GM19099 (cell line): ENCODE data around the gene HERC2.
"Not testable (repeated sequence)": the region's sequence is repeated elsewhere in the genome, so short reads cannot be mapped to it uniquely, and the experiment has no call there.

Experiments
- POLR2A ChIP-seq: IDR thresholded peaks from 3 replicates; pipeline ENCODE4 v1.6.1; 2011; ENCODE audit warnings: low read depth; ENCODE audit not compliant: insufficient read length; ENCODE audit errors: extremely low read depth

HERC2 gene, protein sequence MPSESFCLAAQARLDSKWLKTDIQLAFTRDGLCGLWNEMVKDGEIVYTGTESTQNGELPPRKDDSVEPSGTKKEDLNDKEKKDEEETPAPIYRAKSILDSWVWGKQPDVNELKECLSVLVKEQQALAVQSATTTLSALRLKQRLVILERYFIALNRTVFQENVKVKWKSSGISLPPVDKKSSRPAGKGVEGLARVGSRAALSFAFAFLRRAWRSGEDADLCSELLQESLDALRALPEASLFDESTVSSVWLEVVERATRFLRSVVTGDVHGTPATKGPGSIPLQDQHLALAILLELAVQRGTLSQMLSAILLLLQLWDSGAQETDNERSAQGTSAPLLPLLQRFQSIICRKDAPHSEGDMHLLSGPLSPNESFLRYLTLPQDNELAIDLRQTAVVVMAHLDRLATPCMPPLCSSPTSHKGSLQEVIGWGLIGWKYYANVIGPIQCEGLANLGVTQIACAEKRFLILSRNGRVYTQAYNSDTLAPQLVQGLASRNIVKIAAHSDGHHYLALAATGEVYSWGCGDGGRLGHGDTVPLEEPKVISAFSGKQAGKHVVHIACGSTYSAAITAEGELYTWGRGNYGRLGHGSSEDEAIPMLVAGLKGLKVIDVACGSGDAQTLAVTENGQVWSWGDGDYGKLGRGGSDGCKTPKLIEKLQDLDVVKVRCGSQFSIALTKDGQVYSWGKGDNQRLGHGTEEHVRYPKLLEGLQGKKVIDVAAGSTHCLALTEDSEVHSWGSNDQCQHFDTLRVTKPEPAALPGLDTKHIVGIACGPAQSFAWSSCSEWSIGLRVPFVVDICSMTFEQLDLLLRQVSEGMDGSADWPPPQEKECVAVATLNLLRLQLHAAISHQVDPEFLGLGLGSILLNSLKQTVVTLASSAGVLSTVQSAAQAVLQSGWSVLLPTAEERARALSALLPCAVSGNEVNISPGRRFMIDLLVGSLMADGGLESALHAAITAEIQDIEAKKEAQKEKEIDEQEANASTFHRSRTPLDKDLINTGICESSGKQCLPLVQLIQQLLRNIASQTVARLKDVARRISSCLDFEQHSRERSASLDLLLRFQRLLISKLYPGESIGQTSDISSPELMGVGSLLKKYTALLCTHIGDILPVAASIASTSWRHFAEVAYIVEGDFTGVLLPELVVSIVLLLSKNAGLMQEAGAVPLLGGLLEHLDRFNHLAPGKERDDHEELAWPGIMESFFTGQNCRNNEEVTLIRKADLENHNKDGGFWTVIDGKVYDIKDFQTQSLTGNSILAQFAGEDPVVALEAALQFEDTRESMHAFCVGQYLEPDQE (N-terminal part only)

DNA sequence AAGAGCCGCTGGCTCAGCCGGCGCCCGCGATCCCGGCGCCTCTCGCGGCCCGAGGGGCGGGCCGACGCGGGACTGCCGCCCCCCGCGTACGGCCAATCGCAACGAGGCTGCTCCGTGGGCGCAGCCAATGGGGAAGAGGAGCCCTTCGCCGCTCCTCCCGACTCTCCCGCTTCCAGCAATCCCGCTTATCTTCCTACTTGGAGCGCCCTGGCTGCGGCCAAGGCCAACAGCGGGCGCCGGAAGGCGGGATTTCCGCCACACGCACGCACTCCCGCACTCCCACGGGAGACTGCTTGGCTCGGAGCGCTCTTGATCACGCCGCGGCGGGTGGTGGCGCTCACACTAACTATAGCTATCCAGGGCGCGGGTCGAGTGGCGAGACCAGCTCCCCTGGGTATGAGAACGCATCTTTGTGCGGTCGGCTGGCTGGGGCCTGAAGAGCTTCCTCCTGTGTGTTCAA is at the start of gene HERC2:
Gene HERC2 (minus strand): TSS at position 51 of the 460 bp plus-strand sequence. CDS start 746 bp downstream, outside the sequence.
- TF ChIP-seq POLR2A: not testable (repeated sequence)

GRCh38 chr15:28357984-28358383 is 36.0 kb upstream of the HERC2 start, which contains the start of gene GOLGA6L24:
GOLGA6L24 (minus strand) TSS chr15:28358084; CDS start chr15:28358023, 61 bp downstream.
- not testable (repeated sequence) for TF ChIP-seq POLR2A

DNA sequence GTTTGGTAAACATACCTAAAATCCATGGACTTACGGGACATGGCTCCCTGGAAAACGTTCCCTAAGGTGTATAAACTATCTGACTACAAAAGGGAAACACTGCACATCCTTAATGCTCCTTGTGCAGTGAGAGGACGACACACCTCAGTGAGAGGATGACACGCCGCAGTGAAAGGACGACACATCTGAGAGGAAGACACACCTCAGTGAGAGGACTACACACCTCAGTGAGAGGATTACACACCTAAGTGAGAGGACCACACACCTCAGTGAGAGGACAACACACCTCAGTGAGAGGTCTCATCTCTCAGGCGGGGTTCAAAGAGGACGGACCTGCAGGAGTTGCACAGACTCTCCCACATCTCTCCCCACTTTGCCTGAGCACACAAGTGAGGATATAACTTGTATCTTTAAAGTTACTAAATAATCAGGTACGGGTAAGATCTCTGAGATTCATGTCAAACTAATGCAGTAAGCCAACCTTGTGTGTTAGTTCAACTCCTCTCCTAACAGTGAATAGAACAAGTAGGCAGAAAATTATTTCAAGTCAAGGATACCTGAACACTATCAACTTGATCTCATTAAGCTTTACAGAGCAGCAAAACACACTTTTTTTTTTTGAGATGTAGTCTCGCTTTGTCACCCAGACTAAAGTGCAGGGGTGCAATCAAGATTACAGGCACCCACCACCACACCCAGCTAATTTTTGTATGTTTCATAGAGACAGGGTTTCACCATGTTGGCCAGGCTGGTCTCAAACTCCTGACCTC is 32.1 kb downstream of the HERC2 start:
- TF ChIP-seq POLR2A: no peak

DNA sequence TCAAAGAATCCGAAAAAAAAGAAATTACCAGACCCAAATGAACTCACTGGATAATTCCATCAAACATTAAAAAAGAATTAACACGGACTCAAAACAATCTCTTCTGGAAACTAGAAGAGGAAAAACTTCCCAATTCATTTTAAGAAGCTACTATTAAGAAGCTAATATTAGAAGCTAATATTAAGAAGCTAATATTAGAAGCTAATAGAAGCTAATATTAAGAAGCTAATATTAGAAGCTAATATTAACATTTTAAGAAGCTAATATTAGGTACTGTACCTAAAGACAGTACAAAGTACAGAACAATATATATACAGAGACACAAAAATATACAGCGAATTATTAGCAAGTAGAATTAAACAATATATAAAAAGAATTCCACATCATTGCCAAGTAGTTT is 35.9 kb downstream of the HERC2 start:
- no peak for TF ChIP-seq POLR2A

DNA sequence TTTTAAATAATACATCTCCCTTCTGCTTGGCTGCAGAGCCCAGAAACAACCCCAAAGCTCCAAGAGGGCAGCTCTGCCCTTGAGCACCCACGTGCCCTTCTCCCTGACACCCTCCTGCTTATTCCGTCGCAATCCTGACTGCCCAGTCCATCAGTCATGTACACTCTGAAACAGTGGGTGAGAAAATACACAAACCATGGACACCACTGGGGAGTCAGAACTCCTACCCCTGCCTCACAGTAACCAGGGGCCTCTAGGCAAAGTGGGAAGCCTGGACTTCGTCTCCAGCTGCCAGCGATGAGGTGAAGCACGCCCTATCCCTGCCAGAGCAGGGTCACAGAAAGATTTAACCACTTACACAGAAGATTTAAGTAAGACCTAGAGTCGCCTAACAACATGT is 40.1 kb downstream of the HERC2 start:
- TF ChIP-seq POLR2A: no peak

DNA sequence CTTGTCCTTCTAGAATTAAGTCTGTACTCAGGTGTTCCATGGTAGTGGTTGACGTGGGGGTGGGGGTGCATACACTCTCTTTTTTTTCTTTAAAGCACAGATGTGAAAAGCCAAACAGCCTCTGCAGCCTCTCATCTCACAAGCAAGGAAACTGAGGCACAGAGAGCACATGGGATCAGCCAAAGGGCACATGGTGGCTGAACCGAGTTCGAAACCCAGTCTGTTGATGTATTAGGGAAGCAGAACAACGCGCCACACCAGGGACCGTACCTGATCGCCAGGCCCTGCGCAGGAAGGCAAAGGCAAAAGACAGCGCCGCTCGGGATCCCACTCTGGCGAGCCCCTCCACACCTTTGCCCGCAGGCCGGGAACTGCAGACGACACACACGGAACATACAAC is 47.3 kb downstream of the HERC2 start:
- TF ChIP-seq POLR2A: no peak

- no peak for TF ChIP-seq POLR2A
Observed at GRCh38 chr15:28273873-28274610, 47.9 kb downstream of the HERC2 start.

DNA sequence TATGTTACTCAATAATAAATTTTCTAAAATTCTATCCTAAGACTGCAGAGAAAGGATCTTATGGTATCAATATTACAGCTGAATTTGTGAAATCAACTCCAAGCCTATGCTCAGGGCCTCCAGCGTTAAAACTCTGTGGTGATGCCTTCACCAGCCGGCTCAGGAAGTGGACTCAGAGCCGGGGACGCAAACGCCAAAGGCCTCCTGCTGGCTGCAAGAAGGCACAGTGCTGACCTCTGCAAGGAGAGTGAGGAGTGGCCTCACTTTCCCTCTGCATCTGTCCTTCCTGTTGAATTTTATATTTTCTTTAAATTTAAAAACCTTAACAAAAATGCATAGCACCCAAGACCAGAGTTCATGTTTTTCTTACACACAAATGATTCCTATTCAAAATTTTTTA is 48.5 kb downstream of the HERC2 start:
- TF ChIP-seq POLR2A: no peak

DNA sequence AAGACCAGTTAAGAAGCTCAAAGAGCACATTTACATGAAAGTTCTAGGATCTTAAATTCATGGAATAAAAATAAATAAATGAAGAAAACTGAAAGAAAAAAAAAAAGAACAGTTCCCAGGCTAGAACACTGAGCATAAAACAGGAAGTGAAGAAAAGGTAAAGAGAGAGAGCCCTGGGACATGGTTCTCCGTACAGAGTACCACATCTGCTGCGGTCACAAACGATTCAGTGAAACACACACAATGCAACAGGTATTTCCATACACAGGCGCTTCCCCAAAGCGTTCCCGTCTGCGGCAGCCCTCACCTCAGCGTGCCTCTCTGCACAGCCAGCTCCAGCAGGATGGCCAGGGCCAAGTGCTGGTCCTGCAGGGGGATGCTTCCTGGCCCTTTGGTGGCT is 49.4 kb downstream of the HERC2 start:
- no peak for TF ChIP-seq POLR2A

DNA sequence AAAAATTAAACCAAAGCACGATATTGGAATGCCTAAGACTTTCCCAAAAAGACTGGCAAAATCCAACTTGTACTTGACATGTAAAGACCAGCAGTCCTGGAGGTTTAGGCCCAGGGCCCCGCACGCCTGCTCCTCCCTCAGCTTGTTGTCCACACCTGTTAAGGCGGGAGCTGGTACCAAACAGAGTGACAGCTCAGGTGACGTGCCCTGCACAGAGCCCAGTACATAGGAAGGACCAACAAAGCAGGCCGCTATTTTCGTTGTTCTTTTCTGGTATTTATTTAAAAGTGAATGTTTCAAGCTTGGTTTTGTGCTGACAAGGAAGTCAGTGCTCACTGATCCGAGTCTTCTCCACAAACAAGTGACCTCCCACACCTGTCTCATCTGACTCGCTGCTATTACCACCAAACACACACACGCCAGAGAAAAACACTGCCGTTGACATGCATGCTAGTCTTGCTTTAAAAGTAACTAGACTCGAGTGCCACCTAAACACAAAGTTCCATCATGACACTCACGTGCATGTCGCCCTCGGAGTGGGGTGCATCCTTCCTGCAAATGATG is 50.2 kb downstream of the HERC2 start:
- TF ChIP-seq POLR2A: no peak

DNA sequence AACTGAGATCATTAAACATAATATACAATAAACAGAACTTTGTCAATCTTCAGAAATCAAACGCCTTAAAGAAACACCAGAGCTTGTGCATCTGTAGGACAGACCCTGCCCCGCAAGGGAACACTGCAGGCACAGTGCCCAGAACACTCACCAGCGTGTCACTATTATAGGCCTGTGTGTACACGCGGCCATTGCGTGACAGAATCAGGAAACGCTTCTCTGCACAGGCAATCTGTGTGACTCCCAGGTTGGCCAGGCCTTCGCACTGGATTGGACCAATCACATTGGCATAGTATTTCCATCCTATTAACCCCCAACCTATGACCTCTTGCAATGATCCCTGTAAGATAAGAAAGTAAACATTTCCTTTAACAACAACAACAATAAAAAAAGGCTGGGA is 52.9 kb downstream of the HERC2 start:
- TF ChIP-seq POLR2A: no peak

GRCh38 chr15:28267727-28268126 is 54.3 kb downstream of the HERC2 start:
- TF ChIP-seq POLR2A: no peak
